ENCODE measurements around the gene TAGAP.
"Not testable (repeated sequence)": the region's sequence is repeated elsewhere in the genome, so short reads cannot be mapped to it uniquely, and the experiment has no call there.

The TAGAP gene

DNA sequence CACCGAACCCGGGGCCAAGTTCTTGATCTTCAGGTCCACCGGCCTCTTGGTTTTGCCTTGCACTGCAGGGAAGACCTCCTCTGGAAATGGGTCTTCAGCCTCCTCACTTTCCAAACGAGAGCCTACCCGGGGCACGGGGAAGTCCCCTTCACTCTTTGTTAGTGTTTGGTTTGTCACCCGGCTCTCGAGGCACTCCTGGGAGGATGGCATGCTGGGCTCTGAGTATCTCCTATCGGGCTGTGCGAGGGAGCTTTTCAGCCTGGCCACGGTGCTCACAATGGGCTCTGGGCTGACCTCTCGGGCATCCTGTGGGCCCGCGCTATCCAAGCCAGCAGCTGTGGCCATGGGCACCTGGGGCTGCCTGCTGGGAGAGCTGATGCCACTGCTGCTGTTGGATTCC, 8.1 kb downstream of the TAGAP start:
- no peak for DNase-seq (ENCODE audit: low read depth)
- TF ChIP-seq, protein P1, sequence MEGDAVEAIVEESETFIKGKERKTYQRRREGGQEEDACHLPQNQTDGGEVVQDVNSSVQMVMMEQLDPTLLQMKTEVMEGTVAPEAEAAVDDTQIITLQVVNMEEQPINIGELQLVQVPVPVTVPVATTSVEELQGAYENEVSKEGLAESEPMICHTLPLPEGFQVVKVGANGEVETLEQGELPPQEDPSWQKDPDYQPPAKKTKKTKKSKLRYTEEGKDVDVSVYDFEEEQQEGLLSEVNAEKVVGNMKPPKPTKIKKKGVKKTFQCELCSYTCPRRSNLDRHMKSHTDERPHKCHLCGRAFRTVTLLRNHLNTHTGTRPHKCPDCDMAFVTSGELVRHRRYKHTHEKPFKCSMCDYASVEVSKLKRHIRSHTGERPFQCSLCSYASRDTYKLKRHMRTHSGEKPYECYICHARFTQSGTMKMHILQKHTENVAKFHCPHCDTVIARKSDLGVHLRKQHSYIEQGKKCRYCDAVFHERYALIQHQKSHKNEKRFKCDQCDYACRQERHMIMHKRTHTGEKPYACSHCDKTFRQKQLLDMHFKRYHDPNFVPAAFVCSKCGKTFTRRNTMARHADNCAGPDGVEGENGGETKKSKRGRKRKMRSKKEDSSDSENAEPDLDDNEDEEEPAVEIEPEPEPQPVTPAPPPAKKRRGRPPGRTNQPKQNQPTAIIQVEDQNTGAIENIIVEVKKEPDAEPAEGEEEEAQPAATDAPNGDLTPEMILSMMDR (IDR thresholded peaks at IDR 0.05; ENCODE audit: control insufficient read depth, insufficient read depth, low read depth, low read length, missing control alignments): no peak
- H3K4me3 ChIP-seq (ENCODE audit: control insufficient read depth, low read depth, low read length): no peak overlapping the region

GRCh38 chr6:159035891-159036290, 8.9 kb downstream of the TAGAP start:
- TF ChIP-seq, protein P1 (IDR thresholded peaks at IDR 0.05; ENCODE audit: control insufficient read depth, insufficient read depth, low read depth, low read length, missing control alignments): no peak
- no peak overlapping the region for H3K4me3 ChIP-seq (ENCODE audit: control insufficient read depth, low read depth, low read length)
- no peak for DNase-seq (ENCODE audit: low read depth)

GRCh38 chr6:159033160-159034049, 11.4 kb downstream of the TAGAP start:
- TF ChIP-seq, protein P1 (IDR thresholded peaks at IDR 0.05; ENCODE audit: control insufficient read depth, insufficient read depth, low read depth, low read length, missing control alignments): no peak
- no peak overlapping the region for H3K4me3 ChIP-seq (ENCODE audit: control insufficient read depth, low read depth, low read length)
- no peak for DNase-seq (ENCODE audit: low read depth)

DNA sequence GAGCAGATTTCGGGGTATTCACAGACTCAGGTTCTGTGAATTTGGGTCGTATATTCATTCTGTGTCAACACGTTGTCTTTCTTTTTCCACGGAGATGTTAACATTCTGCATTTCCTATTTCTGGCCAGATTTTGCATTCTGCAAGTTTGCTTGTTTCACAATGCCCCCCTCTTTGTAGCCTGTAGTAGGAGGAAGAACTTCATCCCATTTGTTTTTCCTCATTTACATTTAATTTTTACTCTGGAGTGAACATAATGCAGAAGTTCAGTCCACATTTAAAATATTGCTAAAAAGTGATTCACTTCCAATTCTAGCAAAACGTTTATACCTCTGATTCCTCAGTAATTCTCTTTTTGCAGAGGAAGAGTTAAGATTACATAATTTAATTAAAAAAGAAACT, 12.9 kb downstream of the TAGAP start:
- H3K4me3 ChIP-seq (ENCODE audit: control insufficient read depth, low read depth, low read length): no peak overlapping the region
- TF ChIP-seq, protein P1 (IDR thresholded peaks at IDR 0.05; ENCODE audit: control insufficient read depth, insufficient read depth, low read depth, low read length, missing control alignments): no peak
- no peak for DNase-seq (ENCODE audit: low read depth)

DNA sequence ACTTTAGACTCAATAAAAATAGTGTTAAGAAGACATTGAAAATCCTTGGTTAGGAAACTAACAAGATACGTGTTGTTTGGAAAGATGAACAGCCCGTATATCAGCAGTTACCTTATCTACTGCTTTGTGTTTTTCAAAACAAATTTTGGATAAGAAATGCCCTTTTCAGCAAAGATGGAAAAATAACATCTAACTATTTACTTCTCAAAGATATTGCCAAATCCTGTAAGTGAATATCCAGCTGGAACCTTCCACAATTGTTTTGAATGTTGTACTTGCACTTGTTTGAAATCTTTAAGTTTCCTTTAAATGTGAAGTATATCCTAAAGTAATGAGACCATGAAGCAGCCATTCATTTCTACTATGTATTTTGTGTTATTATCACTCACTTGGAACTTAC, 14.6 kb downstream of the TAGAP start:
- TF ChIP-seq, protein P1 (IDR thresholded peaks at IDR 0.05; ENCODE audit: control insufficient read depth, insufficient read depth, low read depth, low read length, missing control alignments): no peak
- H3K4me3 ChIP-seq (ENCODE audit: control insufficient read depth, low read depth, low read length): no peak overlapping the region
- no peak for DNase-seq (ENCODE audit: low read depth)

- H3K4me3 ChIP-seq (ENCODE audit: control insufficient read depth, low read depth, low read length); DNase-seq (ENCODE audit: low read depth): not testable (repeated sequence)
Observed at GRCh38 chr6:159025224-159025623, 19.6 kb downstream of the TAGAP start.

- no peak for DNase-seq (ENCODE audit: low read depth)
- TF ChIP-seq, protein P1 (IDR thresholded peaks at IDR 0.05; ENCODE audit: control insufficient read depth, insufficient read depth, low read depth, low read length, missing control alignments): no peak
- no peak overlapping the region for H3K4me3 ChIP-seq (ENCODE audit: control insufficient read depth, low read depth, low read length)
Observed at GRCh38 chr6:159023893-159024292, 20.9 kb downstream of the TAGAP start.
